ENCODE results near the gene MEI1.
"Not testable (repeated sequence)": the region's sequence is repeated elsewhere in the genome, so short reads cannot be mapped to it uniquely, and the experiment has no call there.

- TF ChIP-seq CTCF, POLR2A (IDR thresholded peaks at IDR 0.05): not testable (repeated sequence)
Observed at GRCh38 chr22:41686890-41687289, 12.4 kb upstream of the MEI1 start.

Measured in testis (tissue), 2 donors.